Panc1 (cell line): Measurements from ENCODE around the gene MEIS2. TPM values are rescaled to one million over a fixed set of nuclear protein-coding genes. Genes with fewer than 3 reads are reported as not detected.

Source experiments
- ATAC-seq: fragments of 200-7000 bp; cut with Tn5 transposase; 2 replicates; pipeline ENCODE4 v1.9.1; 2020; ENCODE audit warnings: mild to moderate bottlenecking, moderate library complexity
- BruUV-seq: library from RNA; stranded (reverse); fragments of 400-500 nt; replicated peaks from 2 replicates; lab custom pipeline; 2021; lab: Mats Ljungman, UMichigan
- CTCF ChIA-PET: fragments of 300-600 bp; sonication (Branson Sonifier 250); formaldehyde crosslinking; loops from one replicate; lab custom pipeline; 2022; ENCODE audit warnings: antibody characterized with exemption; lab: Charles Lee
- POLR2A ChIA-PET: fragments of 300-600 bp; sonication (Branson Sonifier 250); formaldehyde crosslinking; loops from one replicate; lab custom pipeline; 2022; ENCODE audit warnings: antibody characterized with exemption; lab: Charles Lee
- DNase-seq: peaks from one replicate; pipeline ENCODE4 v3.0.0-alpha.2; 2010; ENCODE audit warnings: low read depth, low spot score
- H3K27ac ChIP-seq: 2 replicates; pipeline ENCODE4 v1.5.1; 2011; ENCODE audit warnings: mild to moderate bottlenecking, low read length, inconsistent platforms
- H3K27me3 ChIP-seq: fragments of 200-500 bp; sonication (Bioruptor generic); 2 replicates; pipeline ENCODE4 v1.6.0; 2014; ENCODE audit warnings: low read length, inconsistent platforms; ENCODE audit not compliant: control insufficient read depth, insufficient read depth
- H3K36me3 ChIP-seq: fragments of 200-500 bp; sonication (Bioruptor generic); 2 replicates; pipeline ENCODE4 v1.5.1; 2014; ENCODE audit warnings: inconsistent platforms, mild to moderate bottlenecking, low read length, moderate library complexity; ENCODE audit not compliant: control insufficient read depth, insufficient read depth
- H3K4me1 ChIP-seq: 2 replicates; pipeline ENCODE4 v1.5.1; 2011; ENCODE audit warnings: inconsistent platforms, mild to moderate bottlenecking, low read length, moderate library complexity; ENCODE audit not compliant: control insufficient read depth, insufficient read depth
- H3K4me3 ChIP-seq, 2 experiments: 2 replicates each; pipeline ENCODE4 v1.5.1; 2011 to 2012; ENCODE audit warnings: low read depth in 2 of 2, low read length in 2 of 2, mild to moderate bottlenecking in 2 of 2, inconsistent platforms in 1 of 2, moderate library complexity in 1 of 2
- H3K9me3 ChIP-seq: fragments of 200-500 bp; sonication (Bioruptor generic); 2 replicates; pipeline ENCODE4 v1.5.1; 2014; ENCODE audit warnings: low read depth, mild to moderate bottlenecking, inconsistent platforms, low read length, moderate library complexity; ENCODE audit not compliant: control insufficient read depth, insufficient read depth
- CTCF ChIP-seq: fragments of 450-650 bp; IDR thresholded peaks from 2 replicates; pipeline ENCODE4 v1.5.1; 2017; ENCODE audit warnings: mild to moderate bottlenecking
- POLR2AphosphoS5 ChIP-seq: IDR thresholded peaks from 2 replicates; pipeline ENCODE4 v1.6.1; 2012; ENCODE audit warnings: mild to moderate bottlenecking, low read depth, low read length, moderate library complexity
- REST ChIP-seq, 2 experiments: IDR thresholded peaks; 2 replicates each; pipeline ENCODE4 v1.6.1; 2011 to 2012; ENCODE audit warnings: low read depth in 2 of 2, control low read depth in 1 of 2, low read length in 1 of 2, mild to moderate bottlenecking in 1 of 2, moderate library complexity in 1 of 2; ENCODE audit not compliant: insufficient read depth in 1 of 2
- SIN3A ChIP-seq: IDR thresholded peaks from 2 replicates; pipeline ENCODE4 v1.6.1; 2012; ENCODE audit warnings: low read depth, mild to moderate bottlenecking, low read length, moderate library complexity, borderline replicate concordance; ENCODE audit not compliant: insufficient read depth
- TCF7L2 ChIP-seq: IDR thresholded peaks from 2 replicates; pipeline ENCODE4 v1.6.1; 2011; ENCODE audit warnings: mild to moderate bottlenecking, low read depth, low read length, inconsistent platforms
- in situ Hi-C: cut with HindIII; loops from 2 replicates; pipeline ENCODE4 v1.10.0; 2016; ENCODE audit warnings: low sequenced_read_pairs, low pct_unique_long_range_greater_than_20kb
- intact Hi-C: fragments of 100-400 bp; cut with micrococcal nuclease; formaldehyde crosslinking; loops from one replicate; pipeline ENCODE4 v1.10.0; 2022; ENCODE audit not compliant: unreplicated experiment
- total RNA-seq: library from RNA; stranded (reverse); gene quantifications from one replicate; pipeline ENCODE4 v1.2.1, GENCODE V29; 2021; ENCODE audit not compliant: unreplicated experiment

MEIS2 gene
- total RNA-seq, 1 experiment from 2014 or later = 9.3 TPM

- BruUV-seq = no TSS peak
- peaks cover 1% of the 10 kb centered on the region for H3K4me1 ChIP-seq
- no peak overlapping the region for H3K4me3 ChIP-seq
- TF ChIP-seq TCF7L2 = no peak
- TF ChIP-seq CTCF = no peak
- TF ChIP-seq REST (IDR thresholded peaks at IDR 0.05; ENCODE audit: insufficient read depth in 1 of 2, low read depth in 2 of 2, low read length in 1 of 2) = no peak
- TF ChIP-seq SIN3A = no peak
- TF ChIP-seq POLR2AphosphoS5 = no peak
- intact Hi-C loops = no loop called here
- no peaks in the 10 kb centered on the region for H3K27me3 ChIP-seq
- in situ Hi-C loops = no loop called here
- ChIA-PET POLR2A (interaction anchor here (0.5 kb wide), 1 partner anchor 708 kb away, joined by 3 read pairs; no protein-coding TSS in a partner anchor), CTCF (no interaction called here)
- ATAC-seq (no peak), DNase-seq (no peak)
- no peaks in the 10 kb centered on the region for H3K9me3 ChIP-seq
- H3K36me3 ChIP-seq = no peaks in the 10 kb centered on the region
- H3K27ac ChIP-seq = no peak overlapping the region
Observed at GRCh38 chr15:37041042-37041441, 59.3 kb downstream of the MEIS2 start.

- no peak overlapping the region for H3K4me3 ChIP-seq
- no peaks in the 10 kb centered on the region for H3K9me3 ChIP-seq
- ChIA-PET CTCF (no interaction called here), POLR2A (no interaction called here)
- no peaks in the 10 kb centered on the region for H3K4me1 ChIP-seq
- no peak overlapping the region for H3K27ac ChIP-seq
- TF ChIP-seq TCF7L2 = no peak
- no peak for TF ChIP-seq POLR2AphosphoS5
- TF ChIP-seq SIN3A = no peak
- TF ChIP-seq CTCF = no peak
- TF ChIP-seq REST (IDR thresholded peaks at IDR 0.05; ENCODE audit: insufficient read depth in 1 of 2, low read depth in 2 of 2, low read length in 1 of 2) = no peak
- H3K27me3 ChIP-seq = no peaks in the 10 kb centered on the region
- in situ Hi-C loops = no loop called here
- DNase-seq (no peak), ATAC-seq (no peak)
- H3K36me3 ChIP-seq = no peaks in the 10 kb centered on the region
- BruUV-seq = no TSS peak
- intact Hi-C loops = no loop called here
Observed at GRCh38 chr15:37040072-37040742, 60.1 kb downstream of the MEIS2 start.
